ENCODE measurements around the gene OR5V1. TPM values are rescaled to one million over a fixed set of nuclear protein-coding genes. Genes with fewer than 3 reads are reported as not detected.
"Not testable (repeated sequence)": the region's sequence is repeated elsewhere in the genome, so short reads cannot be mapped to it uniquely, and the experiment has no call there.

The OR5V1 gene
- not detected in 2 replicates for total RNA-seq (2014; rRNA removed; shearing (Covaris generic))

GRCh38 chr6:29368765-29369164 lies at the start of gene OR5V1:
OR5V1 (minus strand) TSS chr6:29368865; CDS start chr6:29356195, 12,670 bp downstream.
- Histone ChIP-seq H3K4me1 (no peaks in the 10 kb centered on the region), H3K36me3 (no peaks in the 10 kb centered on the region), H3K4me3 (no peak within 1 kb of the TSS), H3K9me3 (replicated peaks) (no peaks in the 10 kb centered on the region), H3K27me3 (no peaks in the 10 kb centered on the region), H3K27ac (no peak within 1 kb of the TSS)
- no peak for DNase-seq

GRCh38 chr6:29414588-29414987 lies 45.9 kb upstream of the OR5V1 start, which contains the start of gene OR12D1:
OR12D1 (plus strand) TSS chr6:29414928.
- no peak for DNase-seq
- Histone ChIP-seq H3K36me3 (no peaks in the 10 kb centered on the region), H3K27ac (no peak within 1 kb of the TSS), H3K4me3 (no peak within 1 kb of the TSS), H3K4me1 (no peaks in the 10 kb centered on the region), H3K27me3 (no peaks in the 10 kb centered on the region), H3K9me3 (replicated peaks) (no peaks in the 10 kb centered on the region)

- H3K4me3 ChIP-seq: no peak overlapping the region
- no peaks in the 10 kb centered on the region for H3K27me3 ChIP-seq
- no peak for DNase-seq
- no peak overlapping the region for H3K27ac ChIP-seq
- H3K9me3 ChIP-seq (replicated peaks): no peaks in the 10 kb centered on the region
- no peaks in the 10 kb centered on the region for H3K4me1 ChIP-seq
- no peaks in the 10 kb centered on the region for H3K36me3 ChIP-seq
Measured at GRCh38 chr6:29403801-29404200, 35.1 kb upstream of the OR5V1 start.

GRCh38 chr6:29399525-29399924 lies 30.9 kb upstream of the OR5V1 start:
- Histone ChIP-seq H3K9me3 (replicated peaks) (no peaks in the 10 kb centered on the region), H3K36me3 (no peaks in the 10 kb centered on the region), H3K27me3 (no peaks in the 10 kb centered on the region), H3K27ac (no peak overlapping the region), H3K4me1 (no peaks in the 10 kb centered on the region), H3K4me3 (no peak overlapping the region)
- DNase-seq: no peak

GRCh38 chr6:29395331-29395730 lies 26.7 kb upstream of the OR5V1 start, which contains the start of gene OR12D2:
OR12D2 (plus strand) TSS chr6:29395631; CDS start chr6:29396700, 1,069 bp downstream.
- Histone ChIP-seq H3K4me3 (no peak within 1 kb of the TSS), H3K27ac (no peak within 1 kb of the TSS), H3K36me3 (no peaks in the 10 kb centered on the region), H3K4me1 (no peaks in the 10 kb centered on the region), H3K9me3 (replicated peaks) (no peaks in the 10 kb centered on the region), H3K27me3 (no peaks in the 10 kb centered on the region)
- DNase-seq: no peak

- H3K27me3 ChIP-seq: no peaks in the 10 kb centered on the region
- no peaks in the 10 kb centered on the region for H3K9me3 ChIP-seq (replicated peaks)
- H3K27ac ChIP-seq: no peak overlapping the region
- H3K4me1 ChIP-seq: no peaks in the 10 kb centered on the region
- H3K36me3 ChIP-seq: no peaks in the 10 kb centered on the region
- H3K4me3 ChIP-seq: no peak overlapping the region
- no peak for DNase-seq
Measured at GRCh38 chr6:29388533-29388932, 19.9 kb upstream of the OR5V1 start.

- H3K27me3 ChIP-seq: no peaks in the 10 kb centered on the region
- no peak overlapping the region for H3K27ac ChIP-seq
- H3K4me3 ChIP-seq: no peak overlapping the region
- H3K4me1 ChIP-seq: no peaks in the 10 kb centered on the region
- H3K9me3 ChIP-seq (replicated peaks): no peaks in the 10 kb centered on the region
- peak in 1 of 2 experiments; percentile 19 for DNase-seq
- no peaks in the 10 kb centered on the region for H3K36me3 ChIP-seq
Measured at GRCh38 chr6:29376003-29376402, 7.3 kb upstream of the OR5V1 start.

- no peak within 1 kb of the TSS for H3K27ac ChIP-seq
- no peak within 1 kb of the TSS for H3K4me3 ChIP-seq
- no peaks in the 10 kb centered on the region for H3K36me3 ChIP-seq
- H3K27me3 ChIP-seq: no peaks in the 10 kb centered on the region
- H3K9me3 ChIP-seq (replicated peaks): no peaks in the 10 kb centered on the region
- DNase-seq: no peak
- H3K4me1 ChIP-seq: no peaks in the 10 kb centered on the region
Measured at GRCh38 chr6:29375191-29375590, 6.5 kb upstream of the OR5V1 start, which contains the start of gene OR12D3. OR12D3 (minus strand) TSS chr6:29375291; CDS start chr6:29375287, 4 bp downstream.

GRCh38 chr6:29355603-29356002 lies 13.1 kb downstream of the OR5V1 start:
- Histone ChIP-seq H3K27me3 (no peaks in the 10 kb centered on the region), H3K27ac (no peak overlapping the region), H3K4me1 (no peaks in the 10 kb centered on the region), H3K36me3 (no peaks in the 10 kb centered on the region), H3K4me3 (no peak overlapping the region), H3K9me3 (replicated peaks) (no peaks in the 10 kb centered on the region)
- no peak for DNase-seq

- Histone ChIP-seq H3K4me1 (no peaks in the 10 kb centered on the region), H3K9me3 (replicated peaks) (no peaks in the 10 kb centered on the region), H3K36me3 (no peaks in the 10 kb centered on the region), H3K27ac (no peak overlapping the region), H3K27me3 (no peaks in the 10 kb centered on the region), H3K4me3 (no peak overlapping the region)
- DNase-seq: no peak
Measured at GRCh38 chr6:29354980-29355379, 13.7 kb downstream of the OR5V1 start.

GRCh38 chr6:29349348-29349747 lies 19.3 kb downstream of the OR5V1 start:
- H3K4me1 ChIP-seq; H3K36me3 ChIP-seq; DNase-seq; H3K9me3 ChIP-seq (replicated peaks); H3K27me3 ChIP-seq; H3K4me3 ChIP-seq; H3K27ac ChIP-seq: not testable (repeated sequence)

- no peaks in the 10 kb centered on the region for H3K27me3 ChIP-seq
- H3K4me1 ChIP-seq: no peaks in the 10 kb centered on the region
- no peak overlapping the region for H3K27ac ChIP-seq
- H3K4me3 ChIP-seq: no peak overlapping the region
- no peaks in the 10 kb centered on the region for H3K9me3 ChIP-seq (replicated peaks)
- no peaks in the 10 kb centered on the region for H3K36me3 ChIP-seq
- no peak for DNase-seq
Measured at GRCh38 chr6:29345380-29345779, 23.3 kb downstream of the OR5V1 start.

- H3K27me3 ChIP-seq: no peaks in the 10 kb centered on the region
- H3K27ac ChIP-seq: no peak overlapping the region
- H3K36me3 ChIP-seq: no peaks in the 10 kb centered on the region
- no peaks in the 10 kb centered on the region for H3K9me3 ChIP-seq (replicated peaks)
- no peaks in the 10 kb centered on the region for H3K4me1 ChIP-seq
- H3K4me3 ChIP-seq: no peak overlapping the region
- DNase-seq: no peak
Measured at GRCh38 chr6:29336269-29336668, 32.4 kb downstream of the OR5V1 start.

GRCh38 chr6:29332676-29333075 lies 36.0 kb downstream of the OR5V1 start:
- no peaks in the 10 kb centered on the region for H3K9me3 ChIP-seq (replicated peaks)
- H3K27ac ChIP-seq: no peak overlapping the region
- DNase-seq: no peak
- H3K4me1 ChIP-seq: no peaks in the 10 kb centered on the region
- no peak overlapping the region for H3K4me3 ChIP-seq
- no peaks in the 10 kb centered on the region for H3K27me3 ChIP-seq
- no peaks in the 10 kb centered on the region for H3K36me3 ChIP-seq

GRCh38 chr6:29325777-29326176 lies 42.9 kb downstream of the OR5V1 start:
- no peak for DNase-seq
- Histone ChIP-seq H3K4me3 (no peak overlapping the region), H3K9me3 (replicated peaks) (no peaks in the 10 kb centered on the region), H3K4me1 (no peaks in the 10 kb centered on the region), H3K27me3 (no peaks in the 10 kb centered on the region), H3K36me3 (no peaks in the 10 kb centered on the region), H3K27ac (no peak overlapping the region)

GRCh38 chr6:29323332-29323731 lies 45.3 kb downstream of the OR5V1 start:
- not testable (repeated sequence) for DNase-seq; H3K4me3 ChIP-seq; H3K27ac ChIP-seq; H3K9me3 ChIP-seq (replicated peaks); H3K4me1 ChIP-seq; H3K36me3 ChIP-seq; H3K27me3 ChIP-seq

Data from SJCRH30 (cell line).